ENCODE measurements around the gene SLC18B1. TPM values are rescaled to one million over a fixed set of nuclear protein-coding genes. Genes with fewer than 3 reads are reported as not detected.

Gene SLC18B1
- total and polyA plus RNA-seq, 2 of the 8 experiments (the other 6 are each of a cell fraction or from before 2014, with no cell fraction given), result 17.2 to 23.4 TPM

GRCh38 chr6:132725471-132725870 is 73.0 kb downstream of the SLC18B1 start:
- Histone ChIP-seq H3K14ac (ENCODE audit: insufficient read length) (no peak overlapping the region), H3K23me2 (ENCODE audit: low read depth, low read length) (no peaks in the 10 kb centered on the region), H2BK5ac (ENCODE audit: low read depth, low read length) (no peak overlapping the region), H2AK5ac (ENCODE audit: low read depth, low read length) (no peak overlapping the region), H3K4me3 (ENCODE audit: extremely low read depth in 1 of 4, insufficient read depth in 2 of 4, low read depth in 3 of 4, low read length in 4 of 4) (no peak overlapping the region), H2AFZ (ENCODE audit: low read length) (no peak overlapping the region), H3K4me1 (replicated peaks in 1 of 4; ENCODE audit: control insufficient read depth in 3 of 4, insufficient read depth in 4 of 4, low read length in 3 of 4) (no peaks in the 10 kb centered on the region), H3K4ac (replicated peaks; ENCODE audit: insufficient read length, low read depth, low read length) (no peak overlapping the region), H2BK120ac (replicated peaks; ENCODE audit: low read depth, low read length) (no peak overlapping the region), H4K91ac (replicated peaks; ENCODE audit: insufficient read length, low read length) (no peak overlapping the region), H2BK12ac (ENCODE audit: low read depth, low read length) (no peak overlapping the region), H4K5ac (ENCODE audit: insufficient read length, low read depth, low read length) (no peak overlapping the region), H3K27ac (ENCODE audit: low read depth, low read length) (no peak overlapping the region), H2BK20ac (ENCODE audit: low read length) (no peak overlapping the region), H3K4me2 (ENCODE audit: insufficient read depth in 1 of 2, low read depth in 2 of 2, low read length in 2 of 2) (no peak overlapping the region), H3K56ac (replicated peaks; ENCODE audit: insufficient read length, low read depth, low read length) (no peak overlapping the region), H3K9ac (replicated peaks in 1 of 4; ENCODE audit: extremely low read depth in 1 of 4, low read depth in 3 of 4, low read length in 3 of 4) (no peak overlapping the region), H3K79me2 (ENCODE audit: control insufficient read depth in 1 of 2, insufficient read depth in 2 of 2, low read length in 2 of 2) (no peaks in the 10 kb centered on the region), H3K18ac (ENCODE audit: extremely low read depth, low read length) (no peak overlapping the region), H3K23ac (ENCODE audit: insufficient read length) (no peak overlapping the region), H3K36me3 (ENCODE audit: control insufficient read depth in 2 of 4, insufficient read depth in 4 of 4, low read length in 3 of 4) (no peaks in the 10 kb centered on the region), H4K20me1 (replicated peaks in 1 of 2; ENCODE audit: control insufficient read depth in 1 of 2, insufficient read depth in 2 of 2, low read length in 2 of 2) (no peaks in the 10 kb centered on the region), H3K27me3 (replicated peaks in 1 of 4; ENCODE audit: control insufficient read depth in 3 of 4, extremely low read depth in 1 of 4, insufficient read depth in 3 of 4, low read length in 3 of 4) (no peaks in the 10 kb centered on the region), H3K79me1 (ENCODE audit: low read depth, low read length) (no peaks in the 10 kb centered on the region), H4K8ac (ENCODE audit: extremely low read depth, insufficient read depth, low read length) (no peak overlapping the region), H2BK15ac (ENCODE audit: low read length) (no peak overlapping the region), H3K9me3 (ENCODE audit: insufficient read depth in 2 of 2, low read depth in 1 of 2, low read length in 1 of 2) (no peaks in the 10 kb centered on the region)
- FAIRE-seq (no peak), DNase-seq (ENCODE audit: low read depth in 1 of 2, low spot score in 2 of 2) (no peak)
- CTCF ChIA-PET (ENCODE audit: partially characterized antibody), result interaction anchor here (1.3 to 2.7 kb wide), 3 partner anchors 11 to 426 kb away, joined by 3 to 11 read pairs (median 6); partner anchors contain the start of gene VNN1
- POLR2A ChIA-PET (ENCODE audit: partially characterized antibody), result no interaction called here
- TF ChIP-seq CREB1 (IDR thresholded peaks at IDR 0.05) (no peak), BRCA1 (IDR thresholded peaks at IDR 0.05; ENCODE audit: low read depth, low read length) (no peak)
- WGBS, 2 experiments (ENCODE audit: extremely low coverage in 1 of 2, insufficient coverage in 1 of 2, insufficient read length in 1 of 2, insufficient replicate concordance in 2 of 2, low coverage in 1 of 2, low lambda C conversion rate in 2 of 2, missing lambda C conversion rate in 1 of 2), result 81% methylated on average over 6 of the region's 6 CpGs; no CpG with 5 or more reads in 1 of the 2 experiments

All from H1 (cell line).